GM23338 (cell line): ENCODE measurements around the gene RPL13. TPM values are rescaled to one million over a fixed set of nuclear protein-coding genes. Genes with fewer than 3 reads are reported as not detected.

ENCODE experiments used
- ATAC-seq: fragments of 200-7000 bp; cut with Tn5 transposase; 3 replicates; pipeline ENCODE4 v1.9.1; 2020
- DNase-seq: peaks from one replicate; pipeline ENCODE4 v3.0.0-alpha.2; 2015; ENCODE audit warnings: low spot score
- H2AFZ ChIP-seq: fragments of 200-600 bp; sonication (generic); 2 replicates; pipeline ENCODE4 v1.8.0; 2016; ENCODE audit warnings: antibody characterized with exemption, mild to moderate bottlenecking, moderate library complexity
- H3F3A ChIP-seq: fragments of 200-600 bp; sonication (generic); replicated peaks from 2 replicates; pipeline ENCODE4 v1.8.0; 2017; ENCODE audit warnings: antibody characterized with exemption, mixed run types, low read depth
- H3K27ac ChIP-seq: fragments of 200-600 bp; sonication (generic); 2 replicates; pipeline ENCODE4 v1.6.1; 2016; ENCODE audit warnings: low read depth
- H3K27me3 ChIP-seq: fragments of 200-600 bp; sonication (generic); 2 replicates; pipeline ENCODE4 v1.8.0; 2016; ENCODE audit warnings: mild to moderate bottlenecking, mixed run types, moderate library complexity; ENCODE audit not compliant: insufficient read depth
- H3K36me3 ChIP-seq: fragments of 200-600 bp; sonication (generic); 2 replicates; pipeline ENCODE4 v1.8.0; 2016; ENCODE audit warnings: mild to moderate bottlenecking; ENCODE audit not compliant: insufficient read depth
- H3K4me1 ChIP-seq: fragments of 200-600 bp; sonication (generic); 2 replicates; pipeline ENCODE4 v1.8.0; 2016; ENCODE audit warnings: mild to moderate bottlenecking, moderate library complexity; ENCODE audit not compliant: insufficient read depth
- H3K4me2 ChIP-seq: fragments of 200-600 bp; sonication (generic); 2 replicates; pipeline ENCODE4 v1.7.1; 2017; ENCODE audit warnings: mixed run types
- H3K4me3 ChIP-seq: fragments of 200-600 bp; sonication (generic); 2 replicates; pipeline ENCODE4 v1.6.1; 2016; ENCODE audit warnings: mixed run types
- H3K79me2 ChIP-seq: fragments of 200-600 bp; sonication (generic); replicated peaks from 2 replicates; pipeline ENCODE4 v1.8.0; 2017; ENCODE audit warnings: mild to moderate bottlenecking; ENCODE audit not compliant: insufficient read depth
- H3K9me2 ChIP-seq: fragments of 200-600 bp; sonication (generic); 2 replicates; pipeline ENCODE4 v1.8.0; 2017; ENCODE audit not compliant: insufficient read depth
- H4K20me1 ChIP-seq: fragments of 200-600 bp; sonication (generic); replicated peaks from 2 replicates; pipeline ENCODE4 v1.8.0; 2017; ENCODE audit warnings: mild to moderate bottlenecking; ENCODE audit not compliant: insufficient read depth
- H3K27ac Mint-ChIP-seq: 2 replicates; pipeline ENCODE4 v1.8.0; 2020; ENCODE audit warnings: inconsistent platforms, mild to moderate bottlenecking, moderate library complexity, mixed read lengths
- H3K27me3 Mint-ChIP-seq: 3 replicates; pipeline ENCODE4 v1.8.0; 2022; ENCODE audit warnings: low read depth, mild to moderate bottlenecking, moderate library complexity, mixed read lengths, inconsistent platforms; ENCODE audit not compliant: insufficient read depth, poor library complexity
- H3K36me3 Mint-ChIP-seq: 3 replicates; pipeline ENCODE4 v1.8.0; 2021; ENCODE audit warnings: low read depth, mild to moderate bottlenecking, inconsistent platforms, moderate library complexity, mixed read lengths
- H3K4me1 Mint-ChIP-seq: 3 replicates; pipeline ENCODE4 v1.8.0; 2020; ENCODE audit warnings: mild to moderate bottlenecking, inconsistent platforms, mixed read lengths
- H3K4me3 Mint-ChIP-seq: 3 replicates; pipeline ENCODE4 v1.8.0; 2021; ENCODE audit warnings: moderate library complexity, mild to moderate bottlenecking, inconsistent platforms, mixed read lengths
- H3K9me3 Mint-ChIP-seq: 3 replicates; pipeline ENCODE4 v1.8.0; 2020; ENCODE audit warnings: moderate library complexity, mild to moderate bottlenecking, inconsistent platforms, mixed read lengths
- CREB1 ChIP-seq: fragments of 250-450 bp; sonication (Bioruptor Pico); IDR thresholded peaks from 2 replicates; pipeline ENCODE4 v1.5.0; 2020; ENCODE audit warnings: low read depth, mild to moderate bottlenecking, moderate library complexity
- EZH2 ChIP-seq: fragments of 200-600 bp; sonication (generic); IDR thresholded peaks from one replicate; pipeline ENCODE4 v1.8.0; 2017; ENCODE audit warnings: antibody characterized with exemption, mild to moderate bottlenecking, low read depth; ENCODE audit not compliant: unreplicated experiment
- EZH2phosphoT487 ChIP-seq: fragments of 200-600 bp; sonication (generic); IDR thresholded peaks from one replicate; pipeline ENCODE4 v1.8.1; 2018; ENCODE audit warnings: antibody characterized with exemption; ENCODE audit not compliant: unreplicated experiment
- JUNB ChIP-seq: IDR thresholded peaks from one replicate; pipeline ENCODE4 v1.6.1; 2016; ENCODE audit warnings: antibody characterized with exemption; ENCODE audit not compliant: unreplicated experiment
- POLR2AphosphoS5 ChIP-seq: IDR thresholded peaks from 2 replicates; pipeline ENCODE4 v1.6.1; 2016; ENCODE audit warnings: antibody characterized with exemption, low read depth
- STAT1 ChIP-seq: IDR thresholded peaks from one replicate; pipeline ENCODE4 v1.6.1; 2016; ENCODE audit warnings: antibody characterized with exemption; ENCODE audit not compliant: unreplicated experiment
- ZNF114 ChIP-seq: fragments of 250-450 bp; sonication (Bioruptor Pico); IDR thresholded peaks from 2 replicates; pipeline ENCODE4 v1.5.0; 2020; ENCODE audit warnings: mild to moderate bottlenecking, moderate library complexity
- polyA plus RNA-seq: library from polyadenylated mRNA; unstranded; fragments of >200 nt; fragmentation: Nextera tagmentation; extraction: Ambion mirVana; gene quantifications from 2 replicates; pipeline ENCODE4 v1.2.1, GENCODE V29; 2016
- total RNA-seq: library from RNA; depleted of rRNA; stranded (reverse); fragments of >200 nt; shearing (Covaris generic); gene quantifications from 2 replicates; pipeline ENCODE4 v1.2.3, GENCODE V29; 2014
- TF ChIP-seq, protein P1 (sequence below): IDR thresholded peaks from one replicate; pipeline ENCODE4 v1.6.1; 2018; ENCODE audit warnings: antibody characterized with exemption; ENCODE audit not compliant: unreplicated experiment
- TF ChIP-seq, protein P2 (sequence below), 2 experiments: fragments of 200-600 bp in 1 of 2; sonication (generic) in 1 of 2; conservative IDR thresholded peaks; 2 replicates each; pipeline versions ENCODE4 v1.5.1 to v1.6.1; 2016 to 2017; ENCODE audit warnings: antibody characterized with exemption in 2 of 2, low read depth in 2 of 2, mild to moderate bottlenecking in 2 of 2, moderate library complexity in 1 of 2
- TF ChIP-seq, protein P3 (sequence below): fragments of 250-450 bp; sonication (Bioruptor Pico); IDR thresholded peaks from 2 replicates; pipeline ENCODE4 v1.5.0; 2020; ENCODE audit warnings: mild to moderate bottlenecking, moderate library complexity

The RPL13 gene
- total and polyA plus RNA-seq, 2 experiments from 2014 or later, result 3,489 to 3,617 TPM

DNA sequence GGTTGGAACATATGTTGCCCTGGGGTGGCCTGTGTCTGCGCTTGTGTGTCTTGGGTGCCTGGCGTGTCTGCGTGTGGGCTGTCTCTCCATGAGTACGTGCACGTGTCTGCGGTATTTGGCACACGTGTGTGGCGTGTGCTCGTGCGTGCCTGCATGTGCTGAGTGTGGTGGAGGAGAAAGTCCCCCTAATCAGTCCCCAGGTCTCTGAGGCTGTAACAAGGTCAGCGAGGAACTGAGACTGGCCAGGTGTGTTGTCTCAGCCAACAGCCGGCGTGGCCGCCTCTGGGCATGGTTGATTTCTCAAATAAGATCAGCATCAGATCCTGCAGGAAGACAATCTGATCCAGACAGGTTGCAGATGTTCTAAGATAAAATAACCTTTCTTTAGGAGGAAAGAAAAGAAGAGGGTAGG is 11.6 kb downstream of the RPL13 start (continued):
- TF ChIP-seq, protein P1, sequence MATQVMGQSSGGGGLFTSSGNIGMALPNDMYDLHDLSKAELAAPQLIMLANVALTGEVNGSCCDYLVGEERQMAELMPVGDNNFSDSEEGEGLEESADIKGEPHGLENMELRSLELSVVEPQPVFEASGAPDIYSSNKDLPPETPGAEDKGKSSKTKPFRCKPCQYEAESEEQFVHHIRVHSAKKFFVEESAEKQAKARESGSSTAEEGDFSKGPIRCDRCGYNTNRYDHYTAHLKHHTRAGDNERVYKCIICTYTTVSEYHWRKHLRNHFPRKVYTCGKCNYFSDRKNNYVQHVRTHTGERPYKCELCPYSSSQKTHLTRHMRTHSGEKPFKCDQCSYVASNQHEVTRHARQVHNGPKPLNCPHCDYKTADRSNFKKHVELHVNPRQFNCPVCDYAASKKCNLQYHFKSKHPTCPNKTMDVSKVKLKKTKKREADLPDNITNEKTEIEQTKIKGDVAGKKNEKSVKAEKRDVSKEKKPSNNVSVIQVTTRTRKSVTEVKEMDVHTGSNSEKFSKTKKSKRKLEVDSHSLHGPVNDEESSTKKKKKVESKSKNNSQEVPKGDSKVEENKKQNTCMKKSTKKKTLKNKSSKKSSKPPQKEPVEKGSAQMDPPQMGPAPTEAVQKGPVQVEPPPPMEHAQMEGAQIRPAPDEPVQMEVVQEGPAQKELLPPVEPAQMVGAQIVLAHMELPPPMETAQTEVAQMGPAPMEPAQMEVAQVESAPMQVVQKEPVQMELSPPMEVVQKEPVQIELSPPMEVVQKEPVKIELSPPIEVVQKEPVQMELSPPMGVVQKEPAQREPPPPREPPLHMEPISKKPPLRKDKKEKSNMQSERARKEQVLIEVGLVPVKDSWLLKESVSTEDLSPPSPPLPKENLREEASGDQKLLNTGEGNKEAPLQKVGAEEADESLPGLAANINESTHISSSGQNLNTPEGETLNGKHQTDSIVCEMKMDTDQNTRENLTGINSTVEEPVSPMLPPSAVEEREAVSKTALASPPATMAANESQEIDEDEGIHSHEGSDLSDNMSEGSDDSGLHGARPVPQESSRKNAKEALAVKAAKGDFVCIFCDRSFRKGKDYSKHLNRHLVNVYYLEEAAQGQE, result no peak
- TF ChIP-seq EZH2phosphoT487 (no peak), CREB1 (no peak), EZH2 (no peak), STAT1 (no peak), POLR2AphosphoS5 (no peak), JUNB (no peak)
- TF ChIP-seq, protein P2, sequence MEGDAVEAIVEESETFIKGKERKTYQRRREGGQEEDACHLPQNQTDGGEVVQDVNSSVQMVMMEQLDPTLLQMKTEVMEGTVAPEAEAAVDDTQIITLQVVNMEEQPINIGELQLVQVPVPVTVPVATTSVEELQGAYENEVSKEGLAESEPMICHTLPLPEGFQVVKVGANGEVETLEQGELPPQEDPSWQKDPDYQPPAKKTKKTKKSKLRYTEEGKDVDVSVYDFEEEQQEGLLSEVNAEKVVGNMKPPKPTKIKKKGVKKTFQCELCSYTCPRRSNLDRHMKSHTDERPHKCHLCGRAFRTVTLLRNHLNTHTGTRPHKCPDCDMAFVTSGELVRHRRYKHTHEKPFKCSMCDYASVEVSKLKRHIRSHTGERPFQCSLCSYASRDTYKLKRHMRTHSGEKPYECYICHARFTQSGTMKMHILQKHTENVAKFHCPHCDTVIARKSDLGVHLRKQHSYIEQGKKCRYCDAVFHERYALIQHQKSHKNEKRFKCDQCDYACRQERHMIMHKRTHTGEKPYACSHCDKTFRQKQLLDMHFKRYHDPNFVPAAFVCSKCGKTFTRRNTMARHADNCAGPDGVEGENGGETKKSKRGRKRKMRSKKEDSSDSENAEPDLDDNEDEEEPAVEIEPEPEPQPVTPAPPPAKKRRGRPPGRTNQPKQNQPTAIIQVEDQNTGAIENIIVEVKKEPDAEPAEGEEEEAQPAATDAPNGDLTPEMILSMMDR (conservative IDR thresholded peaks at IDR 0.05; ENCODE audit: low read depth in 2 of 2), result no peak

DNA sequence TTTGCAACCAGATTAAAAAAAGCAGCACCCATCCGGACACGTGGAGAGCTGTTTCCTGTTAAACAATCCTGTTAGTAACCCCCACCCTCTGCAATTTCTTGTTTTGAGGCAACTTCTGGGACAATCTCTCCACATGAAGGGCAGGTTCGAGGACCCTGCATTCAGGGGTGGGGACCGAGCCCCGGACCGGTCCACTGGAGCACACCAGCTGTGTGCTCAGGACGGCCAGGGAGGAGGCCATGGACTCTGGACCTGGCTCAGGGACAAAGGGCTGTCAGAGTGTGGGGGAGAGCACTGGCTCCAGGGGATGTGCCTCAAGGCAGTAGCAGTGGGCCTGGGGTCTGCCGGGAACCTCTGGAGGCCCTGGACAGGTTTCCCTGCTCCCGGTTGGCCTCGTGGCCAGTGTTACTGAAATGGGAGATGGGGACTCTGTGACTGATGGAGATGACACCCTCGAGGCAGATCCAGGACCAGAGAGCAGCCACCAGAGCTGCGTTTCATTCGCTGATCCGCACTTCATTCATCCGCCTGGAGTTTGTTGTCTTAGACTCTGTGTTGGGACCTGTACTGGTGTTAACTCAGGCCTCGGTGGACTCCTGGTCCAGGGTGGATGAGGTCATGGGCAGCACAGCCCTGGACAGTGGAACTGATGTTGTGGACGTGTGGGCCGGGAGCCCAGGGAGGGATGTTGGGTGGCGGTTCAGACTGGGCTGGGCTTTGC is 12.2 kb downstream of the RPL13 start:
- H3K79me2 ChIP-seq, result no peaks in the 10 kb centered on the region
- H4K20me1 ChIP-seq, result no peaks in the 10 kb centered on the region
- no peaks in the 10 kb centered on the region for H3K9me2 ChIP-seq
- Mint-ChIP-seq H3K27ac (no peak overlapping the region), H3K4me3 (no peak overlapping the region), H3K27me3 (peaks cover 24% of the 10 kb centered on the region), H3K9me3 (no peaks in the 10 kb centered on the region), H3K4me1 (peaks cover 3% of the 10 kb centered on the region), H3K36me3 (no peaks in the 10 kb centered on the region)
- no peak overlapping the region for H2AFZ ChIP-seq
- H3K4me1 ChIP-seq, result peaks cover 5% of the 10 kb centered on the region; the same call in 1 of the 2 replicates
- H3K36me3 ChIP-seq, result no peaks in the 10 kb centered on the region
- no peaks in the 10 kb centered on the region; the same call in 1 of the 2 replicates for H3F3A ChIP-seq
- no peak overlapping the region for H3K4me3 ChIP-seq
- no peak overlapping the region for H3K4me2 ChIP-seq
- H3K27ac ChIP-seq, result no peak overlapping the region
- no peak for DNase-seq
- peaks cover 24% of the 10 kb centered on the region for H3K27me3 ChIP-seq
- no peak for ATAC-seq
- no peak for TF ChIP-seq EZH2
- TF ChIP-seq JUNB, result no peak
- TF ChIP-seq, protein P3, sequence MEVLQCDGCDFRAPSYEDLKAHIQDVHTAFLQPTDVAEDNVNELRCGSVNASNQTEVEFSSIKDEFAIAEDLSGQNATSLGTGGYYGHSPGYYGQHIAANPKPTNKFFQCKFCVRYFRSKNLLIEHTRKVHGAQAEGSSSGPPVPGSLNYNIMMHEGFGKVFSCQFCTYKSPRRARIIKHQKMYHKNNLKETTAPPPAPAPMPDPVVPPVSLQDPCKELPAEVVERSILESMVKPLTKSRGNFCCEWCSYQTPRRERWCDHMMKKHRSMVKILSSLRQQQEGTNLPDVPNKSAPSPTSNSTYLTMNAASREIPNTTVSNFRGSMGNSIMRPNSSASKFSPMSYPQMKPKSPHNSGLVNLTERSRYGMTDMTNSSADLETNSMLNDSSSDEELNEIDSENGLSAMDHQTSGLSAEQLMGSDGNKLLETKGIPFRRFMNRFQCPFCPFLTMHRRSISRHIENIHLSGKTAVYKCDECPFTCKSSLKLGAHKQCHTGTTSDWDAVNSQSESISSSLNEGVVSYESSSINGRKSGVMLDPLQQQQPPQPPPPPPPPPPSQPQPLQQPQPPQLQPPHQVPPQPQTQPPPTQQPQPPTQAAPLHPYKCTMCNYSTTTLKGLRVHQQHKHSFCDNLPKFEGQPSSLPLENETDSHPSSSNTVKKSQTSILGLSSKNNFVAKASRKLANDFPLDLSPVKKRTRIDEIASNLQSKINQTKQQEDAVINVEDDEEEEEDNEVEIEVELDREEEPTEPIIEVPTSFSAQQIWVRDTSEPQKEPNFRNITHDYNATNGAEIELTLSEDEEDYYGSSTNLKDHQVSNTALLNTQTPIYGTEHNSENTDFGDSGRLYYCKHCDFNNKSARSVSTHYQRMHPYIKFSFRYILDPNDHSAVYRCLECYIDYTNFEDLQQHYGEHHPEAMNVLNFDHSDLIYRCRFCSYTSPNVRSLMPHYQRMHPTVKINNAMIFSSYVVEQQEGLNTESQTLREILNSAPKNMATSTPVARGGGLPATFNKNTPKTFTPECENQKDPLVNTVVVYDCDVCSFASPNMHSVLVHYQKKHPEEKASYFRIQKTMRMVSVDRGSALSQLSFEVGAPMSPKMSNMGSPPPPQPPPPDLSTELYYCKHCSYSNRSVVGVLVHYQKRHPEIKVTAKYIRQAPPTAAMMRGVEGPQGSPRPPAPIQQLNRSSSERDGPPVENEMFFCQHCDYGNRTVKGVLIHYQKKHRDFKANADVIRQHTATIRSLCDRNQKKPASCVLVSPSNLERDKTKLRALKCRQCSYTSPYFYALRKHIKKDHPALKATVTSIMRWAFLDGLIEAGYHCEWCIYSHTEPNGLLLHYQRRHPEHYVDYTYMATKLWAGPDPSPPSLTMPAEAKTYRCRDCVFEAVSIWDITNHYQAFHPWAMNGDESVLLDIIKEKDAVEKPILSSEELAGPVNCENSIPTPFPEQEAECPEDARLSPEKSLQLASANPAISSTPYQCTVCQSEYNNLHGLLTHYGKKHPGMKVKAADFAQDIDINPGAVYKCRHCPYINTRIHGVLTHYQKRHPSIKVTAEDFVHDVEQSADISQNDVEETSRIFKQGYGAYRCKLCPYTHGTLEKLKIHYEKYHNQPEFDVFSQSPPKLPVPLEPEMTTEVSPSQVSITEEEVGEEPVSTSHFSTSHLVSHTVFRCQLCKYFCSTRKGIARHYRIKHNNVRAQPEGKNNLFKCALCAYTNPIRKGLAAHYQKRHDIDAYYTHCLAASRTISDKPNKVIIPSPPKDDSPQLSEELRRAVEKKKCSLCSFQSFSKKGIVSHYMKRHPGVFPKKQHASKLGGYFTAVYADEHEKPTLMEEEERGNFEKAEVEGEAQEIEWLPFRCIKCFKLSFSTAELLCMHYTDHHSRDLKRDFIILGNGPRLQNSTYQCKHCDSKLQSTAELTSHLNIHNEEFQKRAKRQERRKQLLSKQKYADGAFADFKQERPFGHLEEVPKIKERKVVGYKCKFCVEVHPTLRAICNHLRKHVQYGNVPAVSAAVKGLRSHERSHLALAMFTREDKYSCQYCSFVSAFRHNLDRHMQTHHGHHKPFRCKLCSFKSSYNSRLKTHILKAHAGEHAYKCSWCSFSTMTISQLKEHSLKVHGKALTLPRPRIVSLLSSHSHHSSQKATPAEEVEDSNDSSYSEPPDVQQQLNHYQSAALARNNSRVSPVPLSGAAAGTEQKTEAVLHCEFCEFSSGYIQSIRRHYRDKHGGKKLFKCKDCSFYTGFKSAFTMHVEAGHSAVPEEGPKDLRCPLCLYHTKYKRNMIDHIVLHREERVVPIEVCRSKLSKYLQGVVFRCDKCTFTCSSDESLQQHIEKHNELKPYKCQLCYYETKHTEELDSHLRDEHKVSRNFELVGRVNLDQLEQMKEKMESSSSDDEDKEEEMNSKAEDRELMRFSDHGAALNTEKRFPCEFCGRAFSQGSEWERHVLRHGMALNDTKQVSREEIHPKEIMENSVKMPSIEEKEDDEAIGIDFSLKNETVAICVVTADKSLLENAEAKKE (CRISPR knock-in tag), result no peak
- TF ChIP-seq, protein P2 (conservative IDR thresholded peaks at IDR 0.05; ENCODE audit: low read depth in 2 of 2), result no peak
- no peak for TF ChIP-seq ZNF114 (CRISPR knock-in tag)
